Neural progenitor cell (in vitro differentiated cells): Measurements from ENCODE around the gene ERCC6. TPM values are rescaled to one million over a fixed set of nuclear protein-coding genes. Genes with fewer than 3 reads are reported as not detected.

Experiments used
- DNase-seq: peaks from one replicate; pipeline ENCODE4 v3.0.0-alpha.2; 2016; ENCODE audit warnings: low spot score
- H2AFZ ChIP-seq: fragments of 200-600 bp; sonication (generic); replicated peaks from 2 replicates; pipeline ENCODE4 v1.6.1; 2016; ENCODE audit warnings: antibody characterized with exemption
- H3F3A ChIP-seq: fragments of 200-600 bp; sonication (generic); 2 replicates; pipeline ENCODE4 v1.6.1; 2016; ENCODE audit warnings: antibody characterized with exemption, low read depth
- H3K27ac ChIP-seq: fragments of 200-600 bp; sonication (generic); 2 replicates; pipeline ENCODE4 v1.5.1; 2016; ENCODE audit warnings: mild to moderate bottlenecking
- H3K27me3 ChIP-seq: fragments of 200-600 bp; sonication (generic); 2 replicates; pipeline ENCODE4 v1.6.1; 2016; ENCODE audit warnings: mild to moderate bottlenecking, moderate library complexity
- H3K36me3 ChIP-seq: fragments of 200-600 bp; sonication (generic); 2 replicates; pipeline ENCODE4 v1.5.1; 2016
- H3K4me1 ChIP-seq: fragments of 200-600 bp; sonication (generic); 2 replicates; pipeline ENCODE4 v1.6.1; 2016; ENCODE audit warnings: mixed run types
- H3K4me2 ChIP-seq: fragments of 200-600 bp; sonication (generic); 2 replicates; pipeline ENCODE4 v1.6.1; 2016
- H3K4me3 ChIP-seq: fragments of 200-600 bp; sonication (generic); 2 replicates; pipeline ENCODE4 v1.5.1; 2016
- H3K79me2 ChIP-seq: fragments of 200-600 bp; sonication (generic); 2 replicates; pipeline ENCODE4 v1.6.1; 2016; ENCODE audit warnings: low read depth
- H3K9ac ChIP-seq: fragments of 200-600 bp; sonication (generic); 2 replicates; pipeline ENCODE4 v1.6.1; 2016
- H3K9me3 ChIP-seq: fragments of 200-600 bp; sonication (generic); 2 replicates; pipeline ENCODE4 v1.5.1; 2016; ENCODE audit warnings: low read depth
- H4K20me1 ChIP-seq: fragments of 200-600 bp; sonication (generic); 2 replicates; pipeline ENCODE4 v1.6.1; 2016; ENCODE audit warnings: low read depth
- H3K27ac Mint-ChIP-seq: 3 replicates; pipeline ENCODE4 v1.8.0; 2021; ENCODE audit warnings: mixed read lengths
- H3K27me3 Mint-ChIP-seq: 2 replicates; pipeline ENCODE4 v1.8.0; 2022; ENCODE audit warnings: low read depth, mild to moderate bottlenecking, inconsistent platforms, moderate library complexity, mixed read lengths; ENCODE audit not compliant: insufficient read depth
- H3K36me3 Mint-ChIP-seq: 3 replicates; pipeline ENCODE4 v1.8.0; 2021; ENCODE audit warnings: mixed read lengths
- H3K4me1 Mint-ChIP-seq: 3 replicates; pipeline ENCODE4 v1.8.0; 2021; ENCODE audit warnings: mixed read lengths
- H3K4me3 Mint-ChIP-seq: 3 replicates; pipeline ENCODE4 v1.8.0; 2021; ENCODE audit warnings: mild to moderate bottlenecking, moderate library complexity, mixed read lengths
- H3K9me3 Mint-ChIP-seq: 3 replicates; pipeline ENCODE4 v1.8.0; 2020; ENCODE audit warnings: mixed read lengths
- EZH2 ChIP-seq: fragments of 200-600 bp; sonication (generic); IDR thresholded peaks from 2 replicates; pipeline ENCODE4 v1.6.1; 2017; ENCODE audit warnings: antibody characterized with exemption, mild to moderate bottlenecking, moderate library complexity
- EZH2phosphoT487 ChIP-seq: fragments of 200-600 bp; sonication (generic); IDR thresholded peaks from 2 replicates; pipeline ENCODE4 v1.6.1; 2017; ENCODE audit warnings: antibody characterized with exemption
- total RNA-seq: library from RNA; depleted of rRNA; stranded (reverse); fragments of >200 nt; gene quantifications from 2 replicates; pipeline ENCODE4 v1.2.3, GENCODE V29; 2015; ENCODE audit warnings: low replicate concordance
- TF ChIP-seq, protein P1 (sequence below): fragments of 200-600 bp; sonication (generic); IDR thresholded peaks from 2 replicates; pipeline ENCODE4 v1.5.1; 2017; ENCODE audit warnings: antibody characterized with exemption, mild to moderate bottlenecking

The ERCC6 gene
- total RNA-seq, 1 donor from 2014 or later: 10.5 TPM

DNA sequence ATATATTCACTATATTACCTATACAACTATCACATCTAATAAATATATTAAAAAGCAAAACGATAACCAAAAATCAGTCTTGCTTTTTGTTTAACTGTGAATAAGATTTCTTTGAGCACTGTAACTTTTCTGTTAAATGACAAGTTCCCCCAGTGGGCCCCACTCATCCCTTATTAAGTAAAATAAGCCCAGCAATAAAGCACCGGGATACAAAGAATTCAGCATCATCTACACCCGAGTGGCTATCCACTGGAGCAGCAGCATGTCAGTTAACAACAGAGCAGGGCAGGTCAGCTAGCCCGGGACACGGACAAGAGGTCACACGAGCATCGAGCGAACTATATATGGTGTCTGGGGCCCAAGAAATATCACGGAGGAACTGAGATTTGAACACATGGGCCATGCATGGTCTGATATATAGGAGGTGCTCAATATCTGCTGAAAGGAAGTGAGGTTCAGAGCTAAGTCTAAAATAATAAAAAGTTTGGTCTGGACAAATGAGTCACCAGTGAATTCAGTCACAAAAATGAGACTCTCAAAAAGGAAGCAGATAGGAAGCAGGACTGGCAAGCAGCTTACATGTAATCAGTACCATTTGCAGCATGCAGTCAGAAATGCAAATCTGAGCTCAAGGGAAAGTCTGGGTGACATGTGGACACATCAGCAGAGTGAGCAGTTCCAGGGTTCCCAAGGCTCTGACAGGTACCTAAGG is 4.1 kb downstream of the ERCC6 start:
- TF ChIP-seq, protein P1, sequence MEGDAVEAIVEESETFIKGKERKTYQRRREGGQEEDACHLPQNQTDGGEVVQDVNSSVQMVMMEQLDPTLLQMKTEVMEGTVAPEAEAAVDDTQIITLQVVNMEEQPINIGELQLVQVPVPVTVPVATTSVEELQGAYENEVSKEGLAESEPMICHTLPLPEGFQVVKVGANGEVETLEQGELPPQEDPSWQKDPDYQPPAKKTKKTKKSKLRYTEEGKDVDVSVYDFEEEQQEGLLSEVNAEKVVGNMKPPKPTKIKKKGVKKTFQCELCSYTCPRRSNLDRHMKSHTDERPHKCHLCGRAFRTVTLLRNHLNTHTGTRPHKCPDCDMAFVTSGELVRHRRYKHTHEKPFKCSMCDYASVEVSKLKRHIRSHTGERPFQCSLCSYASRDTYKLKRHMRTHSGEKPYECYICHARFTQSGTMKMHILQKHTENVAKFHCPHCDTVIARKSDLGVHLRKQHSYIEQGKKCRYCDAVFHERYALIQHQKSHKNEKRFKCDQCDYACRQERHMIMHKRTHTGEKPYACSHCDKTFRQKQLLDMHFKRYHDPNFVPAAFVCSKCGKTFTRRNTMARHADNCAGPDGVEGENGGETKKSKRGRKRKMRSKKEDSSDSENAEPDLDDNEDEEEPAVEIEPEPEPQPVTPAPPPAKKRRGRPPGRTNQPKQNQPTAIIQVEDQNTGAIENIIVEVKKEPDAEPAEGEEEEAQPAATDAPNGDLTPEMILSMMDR: no peak
- TF ChIP-seq EZH2phosphoT487 (no peak), EZH2 (no peak)

DNA sequence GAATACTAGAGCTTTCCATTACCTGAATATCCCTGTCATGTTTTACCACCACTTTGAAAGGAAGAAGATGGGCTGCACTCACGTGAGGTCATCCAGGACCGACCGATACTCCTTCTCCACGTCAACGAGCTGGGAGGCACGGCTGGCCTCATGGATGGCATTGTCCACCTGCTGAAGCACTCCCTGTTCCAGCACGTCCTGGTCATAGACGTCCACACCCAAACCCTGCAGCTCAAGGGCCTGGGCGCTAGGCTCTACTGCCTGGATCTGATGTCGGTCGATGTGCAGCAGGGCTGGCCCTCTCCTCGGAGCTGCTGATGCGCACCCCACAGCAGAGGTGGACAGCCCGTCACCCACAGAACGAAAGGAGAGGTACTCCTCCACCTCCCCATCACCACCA is 6.5 kb downstream of the ERCC6 start:
- TF ChIP-seq EZH2 (no peak), EZH2phosphoT487 (no peak)
- TF ChIP-seq, protein P1: no peak
- Histone ChIP-seq H3K27me3 (no peaks in the 10 kb centered on the region), H3K4me2 (no peak overlapping the region), H3K79me2 (no peaks in the 10 kb centered on the region), H3F3A (no peaks in the 10 kb centered on the region), H3K4me3 (no peak overlapping the region), H3K36me3 (no peaks in the 10 kb centered on the region), H3K27ac (no peak overlapping the region), H4K20me1 (peaks cover 3% of the 10 kb centered on the region), H3K9ac (no peak overlapping the region), H2AFZ (no peak overlapping the region), H3K9me3 (no peaks in the 10 kb centered on the region), H3K4me1 (no peaks in the 10 kb centered on the region)
- H3K36me3 Mint-ChIP-seq: peaks cover 2% of the 10 kb centered on the region
- H3K9me3 Mint-ChIP-seq: no peaks in the 10 kb centered on the region
- no peak overlapping the region for H3K4me3 Mint-ChIP-seq
- no peaks in the 10 kb centered on the region for H3K4me1 Mint-ChIP-seq
- H3K27ac Mint-ChIP-seq: no peak overlapping the region
- no peak for DNase-seq
- H3K27me3 Mint-ChIP-seq: no peaks in the 10 kb centered on the region

More for the DNA sequence above, 4.1 kb downstream of the ERCC6 start:
- H3K36me3 ChIP-seq: no peaks in the 10 kb centered on the region
- no peaks in the 10 kb centered on the region for H3K9me3 Mint-ChIP-seq
- H3K9me3 ChIP-seq: no peaks in the 10 kb centered on the region
- H3K4me3 ChIP-seq: no peak overlapping the region
- H3F3A ChIP-seq: no peaks in the 10 kb centered on the region
- peaks cover 7% of the 10 kb centered on the region for H3K79me2 ChIP-seq
- H3K27me3 ChIP-seq: peaks cover 7% of the 10 kb centered on the region
- peaks cover 18% of the 10 kb centered on the region for H3K4me1 Mint-ChIP-seq
- no peak overlapping the region for H3K27ac ChIP-seq
- peaks cover 3% of the 10 kb centered on the region for H4K20me1 ChIP-seq
- peaks cover 2% of the 10 kb centered on the region for H3K36me3 Mint-ChIP-seq
- no peak overlapping the region for H3K4me3 Mint-ChIP-seq
- no peak overlapping the region for H3K27ac Mint-ChIP-seq
- no peak overlapping the region for H2AFZ ChIP-seq
- H3K4me1 ChIP-seq: peaks cover 8% of the 10 kb centered on the region
- H3K4me2 ChIP-seq: no peak overlapping the region
- H3K27me3 Mint-ChIP-seq: peaks cover 8% of the 10 kb centered on the region
- no peak overlapping the region for H3K9ac ChIP-seq
- no peak for DNase-seq

DNA sequence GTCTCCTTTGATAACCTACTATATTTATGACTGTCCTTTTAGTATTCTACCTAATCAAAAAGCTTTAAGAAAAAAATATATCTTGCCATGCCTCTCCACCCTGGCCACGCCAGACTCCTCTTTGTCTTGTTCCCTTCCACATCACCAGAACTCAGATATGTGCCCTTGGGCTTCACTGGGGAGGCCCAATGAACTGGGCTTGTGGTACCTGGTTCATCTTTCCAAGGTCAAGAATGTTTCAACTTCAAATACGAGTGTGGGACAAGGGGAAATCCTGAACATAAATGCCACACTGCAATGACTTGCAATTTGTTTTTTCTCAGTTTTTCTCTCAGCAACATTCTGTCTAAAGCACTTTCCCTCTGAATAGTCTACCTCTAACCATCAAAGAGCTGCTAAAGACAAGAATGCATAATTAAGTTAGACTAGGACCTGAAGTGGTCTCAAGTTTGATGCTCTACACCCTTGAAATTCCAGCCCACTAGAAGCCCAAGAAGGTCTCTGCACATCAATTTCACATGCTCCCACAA is 9.9 kb downstream of the ERCC6 start:
- no peaks in the 10 kb centered on the region for H3K79me2 ChIP-seq
- no peak overlapping the region for H3K4me3 Mint-ChIP-seq
- H3K36me3 ChIP-seq: no peaks in the 10 kb centered on the region

More for the DNA sequence above, 9.9 kb downstream of the ERCC6 start:
- TF ChIP-seq, protein P1: no peak
- TF ChIP-seq EZH2 (no peak), EZH2phosphoT487 (no peak)
- no peak overlapping the region for H2AFZ ChIP-seq
- DNase-seq: no peak
- peaks cover 10% of the 10 kb centered on the region for H3K36me3 Mint-ChIP-seq
- H3K4me2 ChIP-seq: no peak overlapping the region
- H3K27me3 Mint-ChIP-seq: no peaks in the 10 kb centered on the region
- H3K9me3 ChIP-seq: no peaks in the 10 kb centered on the region
- H3K9ac ChIP-seq: no peak overlapping the region
- H3K4me1 Mint-ChIP-seq: no peaks in the 10 kb centered on the region
- H4K20me1 ChIP-seq: peaks cover 3% of the 10 kb centered on the region
- H3K4me3 ChIP-seq: no peak overlapping the region
- H3K27me3 ChIP-seq: no peaks in the 10 kb centered on the region
- H3K27ac ChIP-seq: no peak overlapping the region
- H3K4me1 ChIP-seq: no peaks in the 10 kb centered on the region
- H3F3A ChIP-seq: no peaks in the 10 kb centered on the region
- no peaks in the 10 kb centered on the region for H3K9me3 Mint-ChIP-seq
- H3K27ac Mint-ChIP-seq: no peak overlapping the region
